ENCODE data around the gene IL1RL2. TPM values are rescaled to one million over a fixed set of nuclear protein-coding genes. Genes with fewer than 3 reads are reported as not detected.

The IL1RL2 gene
- total RNA-seq, 2 donors from 2014 or later, result 1.4 to 3.8 TPM

GRCh38 chr2:102209474-102209873 lies 22.7 kb downstream of the IL1RL2 start:
- 50% methylated on average over 1 of the region's 1 CpG for WGBS
- Histone ChIP-seq H3K27me3 (replicated peaks; ENCODE audit: insufficient read depth) (no peaks in the 10 kb centered on the region), H3K27ac (no peak overlapping the region), H3K4me3 (no peak overlapping the region), H3K9me3 (no peaks in the 10 kb centered on the region), H3K4me1 (replicated peaks) (no peaks in the 10 kb centered on the region), H3K36me3 (no peaks in the 10 kb centered on the region)
- TF ChIP-seq CTCF (IDR thresholded peaks at IDR 0.05) (no peak), POLR2A (IDR thresholded peaks at IDR 0.05) (no peak), POLR2AphosphoS5 (IDR thresholded peaks at IDR 0.05) (no peak)
- intact Hi-C loops (cut with DNase I), result no loop called here
- DNase-seq (ENCODE audit: low spot score), result no peak

GRCh38 chr2:102217032-102217431 lies 30.2 kb downstream of the IL1RL2 start:
- no peaks in the 10 kb centered on the region for H3K9me3 ChIP-seq
- intact Hi-C loops (cut with DNase I), result no loop called here
- H3K27me3 ChIP-seq (replicated peaks; ENCODE audit: insufficient read depth), result no peaks in the 10 kb centered on the region
- H3K4me3 ChIP-seq, result no peak overlapping the region
- no peak for TF ChIP-seq CTCF (IDR thresholded peaks at IDR 0.05)
- no peak for TF ChIP-seq POLR2A (IDR thresholded peaks at IDR 0.05)
- TF ChIP-seq POLR2AphosphoS5 (IDR thresholded peaks at IDR 0.05), result no peak
- no peaks in the 10 kb centered on the region for H3K36me3 ChIP-seq
- no peak for DNase-seq (ENCODE audit: low spot score)
- no peak overlapping the region for H3K27ac ChIP-seq
- no peaks in the 10 kb centered on the region for H3K4me1 ChIP-seq (replicated peaks)

- H3K27ac ChIP-seq, result no peak overlapping the region
- intact Hi-C loops (cut with DNase I), result no loop called here
- 75% methylated on average over 8 of the region's 8 CpGs for WGBS
- no peak overlapping the region for H3K4me3 ChIP-seq
- no peak for TF ChIP-seq POLR2A (IDR thresholded peaks at IDR 0.05)
- no peak for TF ChIP-seq POLR2AphosphoS5 (IDR thresholded peaks at IDR 0.05)
- TF ChIP-seq CTCF (IDR thresholded peaks at IDR 0.05), result no peak
- no peak for DNase-seq (ENCODE audit: low spot score)
- no peaks in the 10 kb centered on the region for H3K36me3 ChIP-seq
- H3K27me3 ChIP-seq (replicated peaks; ENCODE audit: insufficient read depth), result no peaks in the 10 kb centered on the region
- peaks cover 10% of the 10 kb centered on the region for H3K4me1 ChIP-seq (replicated peaks)
- no peaks in the 10 kb centered on the region for H3K9me3 ChIP-seq
Measured at GRCh38 chr2:102224824-102225739, 38.3 kb downstream of the IL1RL2 start.

GRCh38 chr2:102226171-102226570 lies 39.3 kb downstream of the IL1RL2 start:
- Histone ChIP-seq H3K27me3 (replicated peaks; ENCODE audit: insufficient read depth) (no peaks in the 10 kb centered on the region), H3K9me3 (no peaks in the 10 kb centered on the region), H3K36me3 (no peaks in the 10 kb centered on the region), H3K4me1 (replicated peaks) (peaks cover 10% of the 10 kb centered on the region), H3K27ac (peak overlapping the region; percentile 88 to 94), H3K4me3 (no peak overlapping the region)
- no peak for DNase-seq (ENCODE audit: low spot score)
- no peak for TF ChIP-seq POLR2AphosphoS5 (IDR thresholded peaks at IDR 0.05)
- TF ChIP-seq CTCF (IDR thresholded peaks at IDR 0.05), result no peak
- no peak for TF ChIP-seq POLR2A (IDR thresholded peaks at IDR 0.05)
- 83% methylated on average over 6 of the region's 6 CpGs for WGBS
- intact Hi-C loops (cut with DNase I), result no loop called here
